GM13976 (cell line): ENCODE results near the gene KIF3C.
"Not testable (repeated sequence)": the region's sequence is repeated elsewhere in the genome, so short reads cannot be mapped to it uniquely, and the experiment has no call there.

Experiments used
- DNase-seq: peaks from one replicate; pipeline ENCODE4 v3.0.0; 2012; ENCODE audit warnings: low spot score
- in situ Hi-C: fragments of 300-500 bp; cut with MboI; formaldehyde crosslinking; loops from one replicate; pipeline ENCODE4 v1.12.0; 2022; ENCODE audit warnings: low sequenced_read_pairs, mixed read lengths, inconsistent platforms; ENCODE audit not compliant: unreplicated experiment
- TF ChIP-seq, protein P1 (sequence below): IDR thresholded peaks from 2 replicates; pipeline ENCODE4 v1.5.1; 2012; ENCODE audit warnings: borderline replicate concordance, mild to moderate bottlenecking; ENCODE audit not compliant: insufficient read depth; ENCODE audit errors: extremely low read depth, missing control alignments, control extremely low read depth

The KIF3C gene

DNA sequence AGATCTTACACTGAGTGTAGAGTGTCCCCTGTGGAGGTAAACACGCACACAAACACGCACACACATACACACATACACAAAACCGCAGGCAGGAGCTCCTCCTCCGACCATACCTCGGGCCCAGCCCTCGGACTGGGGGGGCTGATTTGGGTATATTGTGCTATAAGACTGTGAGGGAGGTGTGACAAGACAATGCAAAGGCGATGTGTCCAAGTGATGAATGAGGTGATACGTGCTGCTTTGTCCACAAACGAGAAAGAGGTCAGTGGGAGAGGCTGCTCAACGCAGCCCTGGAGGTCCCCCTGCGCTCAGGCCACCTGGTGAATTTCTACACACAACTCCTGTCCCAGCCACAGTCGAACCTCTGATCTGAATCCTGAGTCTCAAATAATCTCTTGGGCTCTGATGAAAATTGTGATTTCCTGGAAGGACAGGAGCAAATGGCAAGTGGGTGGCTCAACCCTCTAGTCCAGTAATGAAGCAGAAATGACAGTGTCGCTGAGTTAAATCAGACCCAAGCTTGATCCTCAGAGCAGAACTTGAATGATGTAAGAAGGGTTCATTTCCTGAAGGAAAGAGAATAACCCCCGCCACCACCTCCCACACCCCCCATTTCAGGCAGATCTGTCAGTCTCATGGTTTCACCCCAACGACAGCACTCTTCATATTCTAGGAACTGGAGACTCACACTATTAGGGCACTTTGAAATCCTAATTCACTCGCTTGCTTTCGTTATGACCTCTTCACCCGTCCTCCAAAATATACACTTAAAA is 55.1 kb downstream of the KIF3C start:
- DNase-seq: no peak
- TF ChIP-seq, protein P1, sequence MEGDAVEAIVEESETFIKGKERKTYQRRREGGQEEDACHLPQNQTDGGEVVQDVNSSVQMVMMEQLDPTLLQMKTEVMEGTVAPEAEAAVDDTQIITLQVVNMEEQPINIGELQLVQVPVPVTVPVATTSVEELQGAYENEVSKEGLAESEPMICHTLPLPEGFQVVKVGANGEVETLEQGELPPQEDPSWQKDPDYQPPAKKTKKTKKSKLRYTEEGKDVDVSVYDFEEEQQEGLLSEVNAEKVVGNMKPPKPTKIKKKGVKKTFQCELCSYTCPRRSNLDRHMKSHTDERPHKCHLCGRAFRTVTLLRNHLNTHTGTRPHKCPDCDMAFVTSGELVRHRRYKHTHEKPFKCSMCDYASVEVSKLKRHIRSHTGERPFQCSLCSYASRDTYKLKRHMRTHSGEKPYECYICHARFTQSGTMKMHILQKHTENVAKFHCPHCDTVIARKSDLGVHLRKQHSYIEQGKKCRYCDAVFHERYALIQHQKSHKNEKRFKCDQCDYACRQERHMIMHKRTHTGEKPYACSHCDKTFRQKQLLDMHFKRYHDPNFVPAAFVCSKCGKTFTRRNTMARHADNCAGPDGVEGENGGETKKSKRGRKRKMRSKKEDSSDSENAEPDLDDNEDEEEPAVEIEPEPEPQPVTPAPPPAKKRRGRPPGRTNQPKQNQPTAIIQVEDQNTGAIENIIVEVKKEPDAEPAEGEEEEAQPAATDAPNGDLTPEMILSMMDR: no peak
- in situ Hi-C loops: no loop called here

DNA sequence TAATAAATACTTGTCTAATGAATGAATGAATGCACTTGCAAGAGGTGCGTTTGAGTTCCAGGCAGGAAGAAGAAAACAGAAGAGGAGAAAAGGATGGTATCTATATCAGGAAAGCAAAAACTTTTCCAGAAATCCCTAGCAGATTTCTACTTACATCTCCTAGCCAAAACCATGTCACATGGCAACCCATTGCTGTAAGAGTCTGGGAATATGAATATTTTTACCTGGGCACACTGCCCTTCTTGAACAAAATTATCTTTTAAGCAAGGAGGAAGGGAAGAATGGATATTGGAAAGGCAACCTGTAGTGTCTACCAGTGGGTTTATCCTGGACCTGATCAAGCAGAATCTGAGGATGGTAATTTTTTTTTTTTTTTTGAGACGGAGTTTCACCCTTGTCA is 59.8 kb downstream of the KIF3C start:
- in situ Hi-C loops: no loop called here
- no peak for DNase-seq
- TF ChIP-seq, protein P1: no peak

DNA sequence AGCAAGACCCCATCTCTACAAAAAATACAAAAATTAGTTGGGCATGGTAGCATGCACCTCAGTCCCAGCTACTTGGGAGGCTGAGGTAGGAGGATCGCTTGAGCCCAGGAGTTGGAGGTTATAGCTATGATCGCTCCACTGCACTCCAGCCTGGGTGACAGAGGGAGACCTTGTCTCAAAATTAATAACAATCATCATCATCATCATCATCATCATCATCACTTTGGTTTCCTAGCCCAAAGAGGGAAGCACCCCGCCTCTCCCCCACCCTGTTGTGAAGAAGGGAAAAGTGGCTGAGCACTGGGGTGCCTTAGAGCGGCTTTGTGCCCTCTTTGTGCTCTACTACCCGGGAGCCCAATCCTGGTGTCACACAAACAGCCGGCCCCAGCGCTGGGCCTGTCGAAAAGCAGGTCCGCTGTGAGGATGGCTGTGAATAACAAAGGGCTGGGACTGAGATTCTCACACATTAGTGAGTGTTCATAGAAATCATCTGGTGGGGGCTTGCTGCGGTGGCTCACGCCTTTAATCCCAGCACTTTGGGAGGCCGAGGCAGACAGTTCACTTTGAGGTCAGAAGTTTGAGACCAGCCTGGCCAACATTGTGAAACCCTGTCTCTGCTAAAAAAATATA is 61.4 kb downstream of the KIF3C start:
- in situ Hi-C loops: no loop called here
- TF ChIP-seq, protein P1: no peak
- no peak for DNase-seq

DNA sequence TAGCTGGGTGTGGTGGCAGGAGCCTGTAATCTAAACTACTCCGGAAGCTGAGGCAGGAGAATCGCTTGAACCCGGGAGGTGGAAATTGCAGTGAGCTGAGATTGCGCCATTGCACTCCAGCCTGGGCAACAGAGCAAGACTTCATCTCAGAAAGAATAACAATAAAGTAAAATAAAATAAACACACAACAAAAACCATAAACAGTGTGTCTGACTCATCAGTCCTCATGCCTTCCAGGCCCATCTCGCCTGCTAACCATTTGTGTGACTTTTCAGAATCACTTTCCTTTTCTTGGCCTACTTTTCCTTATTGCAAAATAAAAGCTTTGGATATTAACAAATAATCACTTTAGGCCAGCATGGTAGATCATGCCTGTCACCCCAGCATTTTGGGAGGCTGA is 62.0 kb downstream of the KIF3C start:
- in situ Hi-C loops: no loop called here
- TF ChIP-seq, protein P1: no peak
- no peak for DNase-seq

DNA sequence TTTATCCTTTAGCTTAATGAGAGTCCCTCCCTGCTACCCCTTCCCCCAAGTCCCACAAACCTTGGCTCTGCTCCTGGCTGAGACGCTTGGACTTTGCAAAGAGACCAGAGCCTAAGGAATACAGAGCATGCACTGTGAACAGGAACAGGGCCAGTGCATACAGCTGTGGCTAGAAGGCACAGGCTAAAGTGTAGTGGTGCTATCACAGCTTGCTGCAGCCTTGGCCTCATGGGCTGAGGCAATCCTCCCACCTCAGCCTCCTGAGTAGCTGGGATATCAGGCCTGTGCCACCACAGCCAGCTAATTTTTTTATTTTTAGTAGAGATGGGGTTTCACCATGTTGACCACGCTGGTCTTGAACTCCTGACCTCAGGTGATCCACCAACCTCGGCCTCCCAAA is 64.5 kb downstream of the KIF3C start:
- in situ Hi-C loops: no loop called here
- DNase-seq: no peak
- TF ChIP-seq, protein P1: no peak

DNA sequence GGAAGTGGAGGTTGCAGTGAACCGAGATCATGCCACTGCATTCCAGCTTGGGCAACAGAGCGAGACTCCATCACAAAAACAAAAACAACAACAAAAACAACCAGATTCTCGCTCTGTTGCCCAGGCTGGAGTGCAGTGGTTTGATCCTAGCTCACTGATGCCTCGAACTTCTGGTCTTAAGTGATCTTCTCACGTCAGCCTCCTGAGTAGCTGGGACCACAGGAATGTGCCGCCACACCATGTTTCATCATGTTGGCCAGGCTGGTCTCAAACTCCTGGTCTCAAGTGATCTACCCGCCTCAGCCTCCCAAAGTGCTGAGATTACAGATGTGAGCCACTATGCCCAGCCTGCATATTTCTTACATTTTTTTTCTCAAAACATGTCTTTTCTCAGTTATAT is 64.9 kb downstream of the KIF3C start:
- in situ Hi-C loops: not testable (repeated sequence)

DNA sequence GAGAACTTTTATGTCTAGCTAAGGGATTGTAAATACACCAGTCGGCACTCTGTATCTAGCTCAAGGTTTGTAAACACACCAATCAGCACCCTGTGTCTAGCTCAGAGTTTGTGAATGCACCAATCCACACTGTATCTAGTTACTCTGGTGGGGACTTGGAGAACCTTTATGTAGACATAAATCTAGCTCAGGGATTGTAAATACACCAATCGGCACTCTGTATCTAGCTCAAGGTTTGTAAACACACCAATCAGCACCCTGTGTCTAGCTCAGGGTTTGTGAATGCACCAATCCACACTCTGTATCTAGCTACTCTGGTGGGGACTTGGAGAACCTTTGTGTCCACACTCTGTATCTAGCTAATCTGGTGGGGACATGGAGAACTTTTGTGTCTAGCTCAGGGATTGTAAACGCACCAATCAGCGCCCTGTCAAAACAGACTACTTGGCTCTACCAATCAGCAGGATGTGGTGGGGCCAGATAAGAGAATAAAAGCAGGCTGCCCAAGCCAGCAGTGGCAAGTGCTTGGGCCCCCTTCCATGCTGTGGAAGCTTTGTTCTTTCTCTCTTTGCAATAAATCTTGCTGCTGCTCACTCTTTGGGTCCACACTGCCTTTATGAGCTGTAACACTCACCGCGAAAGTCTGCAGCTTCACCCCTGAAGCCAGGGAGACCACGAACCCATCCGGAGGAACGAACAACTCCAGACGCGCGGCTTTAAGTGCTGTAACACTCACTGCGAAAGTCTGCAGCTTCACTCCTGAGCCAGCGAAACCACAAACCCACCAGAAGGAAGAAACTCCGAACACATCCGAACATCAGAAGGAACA is 66.1 kb downstream of the KIF3C start:
- DNase-seq, in situ Hi-C loops: not testable (repeated sequence)

More for the DNA sequence above, 64.9 kb downstream of the KIF3C start:
- DNase-seq: not testable (repeated sequence)

DNA sequence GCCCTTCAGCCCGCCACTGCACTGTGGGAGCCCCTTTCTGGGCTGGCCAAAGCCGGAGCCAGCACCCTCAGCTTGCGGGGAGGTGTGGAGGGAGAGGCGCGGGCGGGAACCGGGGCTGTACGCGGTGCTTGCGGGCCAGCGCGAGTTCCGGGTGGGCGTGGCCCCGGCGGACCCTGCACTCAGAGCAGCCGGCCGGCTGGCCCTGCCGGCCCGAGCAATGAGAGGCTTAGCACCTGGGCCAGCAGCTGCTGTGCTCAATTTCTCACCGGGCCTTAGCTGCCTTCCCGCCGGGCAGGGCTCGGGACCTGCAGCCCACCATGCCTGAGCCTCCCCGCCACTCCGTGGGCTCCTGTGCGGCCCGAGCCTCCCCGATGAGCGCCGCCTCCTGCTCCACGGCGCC is 66.9 kb downstream of the KIF3C start:
- in situ Hi-C loops, DNase-seq: not testable (repeated sequence)

DNA sequence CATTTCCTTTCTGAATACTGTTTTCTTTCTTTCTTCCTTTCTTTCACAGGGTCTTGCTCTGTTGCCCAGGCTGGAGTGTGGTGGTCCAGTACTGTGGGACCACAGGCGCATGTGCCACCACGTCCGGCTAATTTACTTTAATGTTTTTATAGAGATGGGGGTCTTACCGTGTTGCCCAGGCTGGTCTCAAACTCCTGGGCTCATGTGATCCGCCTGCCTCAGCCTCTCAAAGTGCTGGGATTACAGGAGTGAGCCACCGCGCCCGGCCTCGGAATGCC is 68.7 kb downstream of the KIF3C start:
- DNase-seq, in situ Hi-C loops: not testable (repeated sequence)
